H1 (cell line): ENCODE results near the gene DPF3. TPM values are rescaled to one million over a fixed set of nuclear protein-coding genes. Genes with fewer than 3 reads are reported as not detected.

Experiments
- CTCF ChIA-PET: fragments of 300-600 bp; sonication (Branson Sonifier 250); formaldehyde crosslinking; loops from one replicate; lab custom pipeline; 2021; ENCODE audit not compliant: partially characterized antibody; lab: Charles Lee
- POLR2A ChIA-PET: fragments of 300-600 bp; sonication (Branson Sonifier 250); formaldehyde crosslinking; loops from one replicate; lab custom pipeline; 2021; ENCODE audit warnings: inconsistent platforms; ENCODE audit not compliant: partially characterized antibody; lab: Charles Lee
- DNase-seq, 2 experiments: peaks; one replicate each; pipeline versions ENCODE4 v3.0.0 to v3.0.0-alpha.2; 2010 to 2022; ENCODE audit warnings: low spot score in 2 of 2, low read depth in 1 of 2, mixed read lengths in 1 of 2
- FAIRE-seq: peaks from 2 replicates; lab custom pipeline; 2011; peaks lifted over from hg19 to GRCh38; lab: Jason Lieb, UNC
- H2AFZ ChIP-seq: 2 replicates; pipeline ENCODE4 v1.8.1; 2012; ENCODE audit warnings: low read length, inconsistent platforms
- H2AK5ac ChIP-seq: 2 replicates; pipeline ENCODE4 v1.6.1; 2013; ENCODE audit warnings: low read depth, low read length
- H2BK120ac ChIP-seq: replicated peaks from 2 replicates; pipeline ENCODE3; 2013; ENCODE audit warnings: low read depth, low read length, inconsistent platforms
- H2BK12ac ChIP-seq: 2 replicates; pipeline ENCODE4 v1.6.1; 2013; ENCODE audit warnings: low read depth, low read length
- H2BK15ac ChIP-seq: 2 replicates; pipeline ENCODE4 v1.6.1; 2013; ENCODE audit warnings: low read length
- H2BK20ac ChIP-seq: 2 replicates; pipeline ENCODE4 v1.6.1; 2013; ENCODE audit warnings: low read length
- H2BK5ac ChIP-seq: 2 replicates; pipeline ENCODE4 v1.6.1; 2013; ENCODE audit warnings: low read depth, low read length
- H3K14ac ChIP-seq: 2 replicates; pipeline ENCODE4 v1.6.1; 2013; ENCODE audit warnings: inconsistent platforms; ENCODE audit not compliant: insufficient read length
- H3K18ac ChIP-seq: 2 replicates; pipeline ENCODE4 v1.6.1; 2013; ENCODE audit warnings: low read length; ENCODE audit errors: extremely low read depth
- H3K23ac ChIP-seq: 2 replicates; pipeline ENCODE4 v1.6.1; 2013; ENCODE audit warnings: inconsistent platforms; ENCODE audit not compliant: insufficient read length
- H3K23me2 ChIP-seq: 2 replicates; pipeline ENCODE4 v1.6.1; 2013; ENCODE audit warnings: low read depth, low read length
- H3K27ac ChIP-seq: 2 replicates; pipeline ENCODE4 v1.6.1; 2011; ENCODE audit warnings: low read depth, low read length, inconsistent platforms
- H3K27me3 ChIP-seq, 4 experiments: replicated peaks in 1 of 4; 1 replicate in 1 of 4; 2 replicates in 3 of 4; pipeline versions ENCODE4 v1.6.1 to v1.8.1; 2011 to 2013; ENCODE audit warnings: low read length in 3 of 4, mild to moderate bottlenecking in 3 of 4, inconsistent platforms in 2 of 4, mixed read lengths in 2 of 4, moderate library complexity in 1 of 4; ENCODE audit not compliant: control insufficient read depth in 3 of 4, insufficient read depth in 3 of 4; ENCODE audit errors: extremely low read depth in 1 of 4
- H3K36me3 ChIP-seq, 4 experiments: 2 replicates each; pipeline versions ENCODE4 v1.6.1 to v1.8.1; 2011 to 2013; ENCODE audit warnings: mild to moderate bottlenecking in 4 of 4, low read length in 3 of 4, moderate library complexity in 2 of 4, control low read depth in 1 of 4, inconsistent platforms in 1 of 4; ENCODE audit not compliant: insufficient read depth in 4 of 4, control insufficient read depth in 2 of 4
- H3K4ac ChIP-seq: replicated peaks from 2 replicates; pipeline ENCODE3; 2013; ENCODE audit warnings: low read length, low read depth, mixed read lengths, inconsistent platforms; ENCODE audit not compliant: insufficient read length
- H3K4me1 ChIP-seq, 4 experiments: replicated peaks in 1 of 4; 1 replicate in 1 of 4; 2 replicates in 3 of 4; pipeline versions ENCODE4 v1.6.1 to v1.8.1; 2011 to 2013; ENCODE audit warnings: low read length in 3 of 4, inconsistent platforms in 2 of 4, mixed read lengths in 1 of 4; ENCODE audit not compliant: insufficient read depth in 4 of 4, control insufficient read depth in 3 of 4
- H3K4me2 ChIP-seq, 2 experiments: 2 replicates each; pipeline versions ENCODE4 v1.6.1 to v1.8.1; 2011 to 2013; ENCODE audit warnings: low read depth in 2 of 2, low read length in 2 of 2, control low read depth in 1 of 2, inconsistent platforms in 1 of 2, mild to moderate bottlenecking in 1 of 2; ENCODE audit not compliant: insufficient read depth in 1 of 2
- H3K4me3 ChIP-seq, 4 experiments: fragments of 200-600, 300-600 bp in 1 of 4; sonication (generic), shearing (Covaris generic), sonication (Bioruptor Twin) in 1 of 4; 2 replicates each; pipeline versions ENCODE4 v1.5.1 to v1.8.1; 2011 to 2016; ENCODE audit warnings: low read length in 4 of 4, low read depth in 3 of 4, control low read depth in 2 of 4, inconsistent platforms in 2 of 4, mild to moderate bottlenecking in 2 of 4, mixed read lengths in 1 of 4, moderate library complexity in 1 of 4; ENCODE audit not compliant: insufficient read depth in 2 of 4; ENCODE audit errors: extremely low read depth in 1 of 4
- H3K56ac ChIP-seq: replicated peaks from 2 replicates; pipeline ENCODE3; 2013; ENCODE audit warnings: low read depth, mild to moderate bottlenecking, mixed read lengths, low read length, inconsistent platforms; ENCODE audit not compliant: insufficient read length
- H3K79me1 ChIP-seq: 2 replicates; pipeline ENCODE4 v1.6.1; 2013; ENCODE audit warnings: low read depth, low read length, control low read depth
- H3K79me2 ChIP-seq, 2 experiments: 2 replicates each; pipeline versions ENCODE4 v1.6.1 to v1.8.1; 2012 to 2013; ENCODE audit warnings: low read length in 2 of 2, mild to moderate bottlenecking in 2 of 2, inconsistent platforms in 1 of 2; ENCODE audit not compliant: insufficient read depth in 2 of 2, control insufficient read depth in 1 of 2
- H3K9ac ChIP-seq, 4 experiments: replicated peaks in 1 of 4; 1 replicate in 1 of 4; 2 replicates in 3 of 4; pipeline versions ENCODE4 v1.6.1 to v1.8.1; 2011 to 2013; ENCODE audit warnings: low read depth in 3 of 4, low read length in 3 of 4, control low read depth in 2 of 4, mild to moderate bottlenecking in 2 of 4, moderate library complexity in 2 of 4, inconsistent platforms in 1 of 4; ENCODE audit errors: extremely low read depth in 1 of 4
- H3K9me3 ChIP-seq, 2 experiments: 2 replicates each; pipeline versions ENCODE4 v1.6.1 to v1.8.1; 2012 to 2013; ENCODE audit warnings: mild to moderate bottlenecking in 2 of 2, moderate library complexity in 2 of 2, control low read depth in 1 of 2, inconsistent platforms in 1 of 2, low read depth in 1 of 2, low read length in 1 of 2, mixed read lengths in 1 of 2; ENCODE audit not compliant: insufficient read depth in 2 of 2
- H4K20me1 ChIP-seq, 2 experiments: replicated peaks in 1 of 2; 2 replicates each; pipeline versions ENCODE3 to v1.8.1; 2011 to 2013; ENCODE audit warnings: inconsistent platforms in 2 of 2, low read length in 2 of 2, mild to moderate bottlenecking in 1 of 2; ENCODE audit not compliant: insufficient read depth in 2 of 2, control insufficient read depth in 1 of 2
- H4K5ac ChIP-seq: 2 replicates; pipeline ENCODE4 v1.6.1; 2013; ENCODE audit warnings: low read length, low read depth, mixed read lengths, inconsistent platforms; ENCODE audit not compliant: insufficient read length
- H4K8ac ChIP-seq: 2 replicates; pipeline ENCODE4 v1.8.0; 2013; ENCODE audit warnings: mild to moderate bottlenecking, moderate library complexity, low read length, inconsistent platforms; ENCODE audit not compliant: insufficient read depth; ENCODE audit errors: extremely low read depth
- H4K91ac ChIP-seq: replicated peaks from 2 replicates; pipeline ENCODE3; 2013; ENCODE audit warnings: low read length, mixed read lengths, inconsistent platforms; ENCODE audit not compliant: insufficient read length
- CBX8 ChIP-seq: fragments of 300-800, 300-1000 bp; sonication (generic); IDR thresholded peaks from 2 replicates; pipeline ENCODE4 v1.7.1; 2016; ENCODE audit warnings: low read depth, low read length, borderline replicate concordance
- CREB1 ChIP-seq: IDR thresholded peaks from 2 replicates; pipeline ENCODE4 v1.6.1; 2012; ENCODE audit warnings: inconsistent platforms
- JUN ChIP-seq: IDR thresholded peaks from 2 replicates; pipeline ENCODE4 v1.6.1; 2011; ENCODE audit warnings: low read depth, mild to moderate bottlenecking, improper control_type of control experiment, low read length
- RNF2 ChIP-seq: fragments of 200-900, 300-1000 bp; sonication (generic); IDR thresholded peaks from 2 replicates; pipeline ENCODE4 v1.7.1; 2016; ENCODE audit warnings: borderline replicate concordance, low read depth, mild to moderate bottlenecking, antibody characterized with exemption, low read length; ENCODE audit not compliant: poor library complexity, severe bottlenecking; ENCODE audit errors: missing control alignments
- SAP30 ChIP-seq: fragments of 300-600 bp; sonication (generic); IDR thresholded peaks from 2 replicates; pipeline ENCODE4 v1.7.1; 2012; ENCODE audit warnings: low read length, moderate library complexity, mild to moderate bottlenecking, inconsistent platforms; ENCODE audit not compliant: insufficient read depth, insufficient replicate concordance
- TEAD4 ChIP-seq: IDR thresholded peaks from 2 replicates; pipeline ENCODE4 v1.6.1; 2012; ENCODE audit warnings: low read depth, low read length, inconsistent platforms, mixed read lengths
- WGBS, 2 experiments: shearing (Covaris generic) in 1 of 2; methylation state at CpG; one replicate each; pipeline versions ENCODE4 v1.1.6 to v1.1.7; 2013 to 2015; ENCODE audit warnings: low lambda C conversion rate in 2 of 2, mixed read lengths in 2 of 2, inconsistent platforms in 1 of 2, low coverage in 1 of 2, missing lambda C conversion rate in 1 of 2; ENCODE audit not compliant: insufficient replicate concordance in 2 of 2, insufficient coverage in 1 of 2, insufficient read length in 1 of 2; ENCODE audit errors: extremely low coverage in 1 of 2, missing lambda C conversion rate in 1 of 2; 5-methylcytosine and 5-hydroxymethylcytosine counted together
- polyA plus RNA-seq, 7 experiments: library from polyadenylated mRNA; depleted of rRNA in 3 of 7; stranded (reverse) in 5 of 7; unstranded in 2 of 7; fragments of >200 nt in 5 of 7; fragments of 200-250 nt in 2 of 7; gene quantifications; 1 replicate in 5 of 7; 2 replicates in 1 of 7; 4 replicates in 1 of 7; pipeline versions ENCODE4 v1.2.1 to v1.2.3, GENCODE V29; 2011 to 2013; ENCODE audit warnings: missing spikeins in 2 of 7, mixed read lengths in 2 of 7
- total RNA-seq: library from RNA; stranded (reverse); fragmentation: NEBNext Ultra II Directional; extraction: Animal tissue kit (Norgen Biotek cat#: 25700); gene quantifications from 2 replicates; pipeline ENCODE4 v1.2.1, GENCODE V29; 2021
- TF ChIP-seq, protein P1 (sequence below): IDR thresholded peaks from 2 replicates; pipeline ENCODE4 v1.6.1; 2012; ENCODE audit warnings: inconsistent platforms
- TF ChIP-seq, protein P2 (sequence below), 3 experiments: IDR thresholded peaks; 1 replicate in 2 of 3; 2 replicates in 1 of 3; pipeline versions ENCODE4 v1.5.1 to v1.6.1; 2011; ENCODE audit warnings: low read length in 3 of 3, mild to moderate bottlenecking in 3 of 3, inconsistent platforms in 2 of 3, low read depth in 1 of 3, moderate library complexity in 1 of 3; ENCODE audit not compliant: insufficient read depth in 1 of 3; ENCODE audit errors: control extremely low read depth in 1 of 3

The DPF3 gene
- total and polyA plus RNA-seq, 2 of the 8 experiments (the other 6 are each of a cell fraction or from before 2014, with no cell fraction given), result 0.19 TPM; not detected in 1

DNA sequence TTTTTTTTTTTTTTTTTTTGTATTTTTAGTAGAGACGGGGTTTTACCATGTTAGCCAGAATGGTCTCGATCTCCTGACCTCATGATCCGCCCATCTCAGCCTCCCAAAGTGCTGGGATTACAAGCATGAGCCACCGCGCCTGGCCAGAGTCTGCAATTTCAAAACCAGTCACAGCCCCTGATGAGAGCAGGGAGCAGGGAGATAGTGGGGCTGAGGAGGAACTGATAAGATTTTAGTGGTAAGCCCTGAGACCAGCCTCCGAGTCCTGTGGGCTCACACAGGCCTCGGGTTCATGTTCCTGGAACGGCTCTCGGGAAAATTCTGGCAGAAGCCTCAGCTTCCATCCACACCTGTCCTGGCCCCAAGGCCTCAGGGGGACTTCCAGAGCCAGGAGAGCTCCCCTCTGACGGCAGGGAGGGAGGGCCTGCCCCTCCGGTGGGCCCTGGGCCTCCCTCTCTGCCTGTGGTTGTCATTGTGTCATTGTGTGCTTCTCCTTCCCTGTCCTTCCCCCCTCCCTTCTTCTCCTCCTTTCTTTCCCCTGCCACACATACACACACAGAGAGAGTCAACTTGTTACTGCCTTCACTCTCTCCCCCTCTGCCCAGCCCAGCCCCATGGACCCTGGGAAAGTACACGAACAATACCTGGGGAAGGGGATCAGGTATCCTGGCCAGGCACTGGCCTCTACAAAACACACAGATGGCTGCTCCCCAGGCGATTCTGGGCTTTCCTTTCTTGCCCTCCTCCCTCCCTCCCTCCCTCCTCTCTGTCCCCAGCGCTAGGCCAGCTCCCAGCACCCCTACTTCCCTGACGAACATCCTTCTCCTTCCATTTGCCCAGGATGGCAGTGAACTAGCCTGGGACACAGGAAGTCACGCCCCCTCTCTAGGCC, 294.1 kb downstream of the DPF3 start:
- H3K4me2 ChIP-seq, result peak overlapping the region in 1 of 2 experiments; percentile 13; a peak in 2 of 4 replicates
- no peak overlapping the region for H2BK20ac ChIP-seq
- no peak overlapping the region for H3K9ac ChIP-seq
- peak overlapping the region; percentile 6; the same call in 1 of the 2 replicates for H2BK15ac ChIP-seq
- CTCF ChIA-PET, result interaction anchor here (0.7 to 1.7 kb wide), 3 partner anchors 11 to 176 kb away, joined by 3 to 4 read pairs (median 4); no protein-coding TSS in a partner anchor
- no peak overlapping the region for H3K14ac ChIP-seq
- POLR2A ChIA-PET, result no interaction called here
- H4K5ac ChIP-seq, result no peak overlapping the region
- H3K4ac ChIP-seq, result no peak overlapping the region
- H3K4me1 ChIP-seq, result peaks cover 2 to 11% (median 8%) of the 10 kb centered on the region in 4 experiments
- FAIRE-seq (no peak), DNase-seq (no peak)
- no peaks in the 10 kb centered on the region for H3K23me2 ChIP-seq
- peak overlapping the region; percentile 76 for H4K91ac ChIP-seq
- H2AFZ ChIP-seq, result peak overlapping the region; percentile 97
- H2BK120ac ChIP-seq, result no peak overlapping the region
- no peaks in the 10 kb centered on the region for H4K20me1 ChIP-seq
- H3K4me3 ChIP-seq, result no peak overlapping the region
- no peaks in the 10 kb centered on the region for H3K36me3 ChIP-seq
- H3K56ac ChIP-seq, result no peak overlapping the region
- no peaks in the 10 kb centered on the region for H3K9me3 ChIP-seq
- H3K79me1 ChIP-seq, result no peaks in the 10 kb centered on the region
- no peaks in the 10 kb centered on the region for H3K79me2 ChIP-seq
- H2BK5ac ChIP-seq, result no peak overlapping the region; the same call in 1 of the 2 replicates
- H3K27me3 ChIP-seq, result no peaks in the 10 kb centered on the region
- peak overlapping the region; percentile 51 for H3K18ac ChIP-seq
- no peak overlapping the region for H2AK5ac ChIP-seq
- no peak overlapping the region for H3K23ac ChIP-seq
- peak overlapping the region; percentile 28; the same call in 1 of the 2 replicates for H4K8ac ChIP-seq
- 87% methylated on average over 9 of the region's 16 CpGs; no CpG with 5 or more reads in 1 of the 2 experiments for WGBS, 2 experiments
- no peak overlapping the region for H3K27ac ChIP-seq
- no peak overlapping the region for H2BK12ac ChIP-seq
- TF ChIP-seq CBX8 (no peak), RNF2 (no peak), CREB1 (no peak), JUN (no peak), TEAD4 (no peak), SAP30 (no peak)
- TF ChIP-seq, protein P1, sequence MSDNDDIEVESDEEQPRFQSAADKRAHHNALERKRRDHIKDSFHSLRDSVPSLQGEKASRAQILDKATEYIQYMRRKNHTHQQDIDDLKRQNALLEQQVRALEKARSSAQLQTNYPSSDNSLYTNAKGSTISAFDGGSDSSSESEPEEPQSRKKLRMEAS, result no peak
- TF ChIP-seq, protein P2, sequence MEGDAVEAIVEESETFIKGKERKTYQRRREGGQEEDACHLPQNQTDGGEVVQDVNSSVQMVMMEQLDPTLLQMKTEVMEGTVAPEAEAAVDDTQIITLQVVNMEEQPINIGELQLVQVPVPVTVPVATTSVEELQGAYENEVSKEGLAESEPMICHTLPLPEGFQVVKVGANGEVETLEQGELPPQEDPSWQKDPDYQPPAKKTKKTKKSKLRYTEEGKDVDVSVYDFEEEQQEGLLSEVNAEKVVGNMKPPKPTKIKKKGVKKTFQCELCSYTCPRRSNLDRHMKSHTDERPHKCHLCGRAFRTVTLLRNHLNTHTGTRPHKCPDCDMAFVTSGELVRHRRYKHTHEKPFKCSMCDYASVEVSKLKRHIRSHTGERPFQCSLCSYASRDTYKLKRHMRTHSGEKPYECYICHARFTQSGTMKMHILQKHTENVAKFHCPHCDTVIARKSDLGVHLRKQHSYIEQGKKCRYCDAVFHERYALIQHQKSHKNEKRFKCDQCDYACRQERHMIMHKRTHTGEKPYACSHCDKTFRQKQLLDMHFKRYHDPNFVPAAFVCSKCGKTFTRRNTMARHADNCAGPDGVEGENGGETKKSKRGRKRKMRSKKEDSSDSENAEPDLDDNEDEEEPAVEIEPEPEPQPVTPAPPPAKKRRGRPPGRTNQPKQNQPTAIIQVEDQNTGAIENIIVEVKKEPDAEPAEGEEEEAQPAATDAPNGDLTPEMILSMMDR (IDR thresholded peaks at IDR 0.05; ENCODE audit: control extremely low read depth in 1 of 3, insufficient read depth in 1 of 3, low read depth in 1 of 3, low read length in 3 of 3), result no peak
